Liver (tissue), 9 donors: ENCODE measurements around the gene ECHS1. TPM values are rescaled to one million over a fixed set of nuclear protein-coding genes. Genes with fewer than 3 reads are reported as not detected.
"Not testable (repeated sequence)": the region's sequence is repeated elsewhere in the genome, so short reads cannot be mapped to it uniquely, and the experiment has no call there.

Source experiments
- DNase-seq: peaks from one replicate; pipeline ENCODE4 v3.0.0-alpha.2; 2017; ENCODE audit warnings: low spot score
- H3K27ac ChIP-seq, 2 donors: one replicate each; pipeline ENCODE4 v1.7.0; 2013; ENCODE audit warnings: inconsistent platforms in 2 of 2, low read length in 2 of 2, control low read depth in 1 of 2, low read depth in 1 of 2, mild to moderate bottlenecking in 1 of 2
- H3K27me3 ChIP-seq, 4 donors: one replicate each; pipeline versions ENCODE4 v1.6.1 to v1.7.0; 2013; ENCODE audit warnings: low read length in 3 of 4, inconsistent platforms in 1 of 4, mild to moderate bottlenecking in 1 of 4, moderate library complexity in 1 of 4; ENCODE audit not compliant: control insufficient read depth in 4 of 4, insufficient read depth in 4 of 4
- H3K36me3 ChIP-seq, 4 donors: one replicate each; pipeline versions ENCODE4 v1.6.1 to v1.7.0; 2013; ENCODE audit warnings: low read length in 3 of 4, mild to moderate bottlenecking in 3 of 4, low read depth in 1 of 4, moderate library complexity in 1 of 4; ENCODE audit not compliant: control insufficient read depth in 4 of 4, insufficient read depth in 3 of 4
- H3K4me1 ChIP-seq, 4 donors: one replicate each; pipeline versions ENCODE4 v1.6.1 to v1.7.0; 2013; ENCODE audit warnings: low read length in 3 of 4, mild to moderate bottlenecking in 3 of 4, moderate library complexity in 1 of 4; ENCODE audit not compliant: control insufficient read depth in 4 of 4, insufficient read depth in 4 of 4
- H3K4me3 ChIP-seq, 3 donors: one replicate each; pipeline versions ENCODE4 v1.6.1 to v1.7.0; 2013; ENCODE audit warnings: low read length in 3 of 3, control low read depth in 1 of 3, low read depth in 1 of 3, mild to moderate bottlenecking in 1 of 3
- H3K9ac ChIP-seq, 2 donors: one replicate each; pipeline ENCODE4 v1.7.0; 2013; ENCODE audit warnings: low read length in 2 of 2, mild to moderate bottlenecking in 2 of 2, moderate library complexity in 2 of 2, control low read depth in 1 of 2, low read depth in 1 of 2
- H3K9me3 ChIP-seq, 4 donors: one replicate each; pipeline versions ENCODE4 v1.6.1 to v1.7.0; 2013; ENCODE audit warnings: low read length in 3 of 4; ENCODE audit not compliant: control insufficient read depth in 4 of 4
- ATF3 ChIP-seq: IDR thresholded peaks from 2 replicates; pipeline ENCODE4 v1.6.1; 2016; ENCODE audit warnings: antibody characterized with exemption
- CTCF ChIP-seq: fragments of 150-350 bp; IDR thresholded peaks from 2 replicates; pipeline ENCODE4 v1.5.1; 2017; ENCODE audit warnings: improper control_type of control experiment, low read depth, low read length; ENCODE audit not compliant: missing input control
- FOXA1 ChIP-seq: IDR thresholded peaks from 2 replicates; pipeline ENCODE4 v1.6.1; 2016; ENCODE audit warnings: antibody characterized with exemption
- FOXA2 ChIP-seq: IDR thresholded peaks from 2 replicates; pipeline ENCODE4 v1.6.1; 2016; ENCODE audit warnings: antibody characterized with exemption
- HNF4A ChIP-seq, 2 donors: conservative IDR thresholded peaks; 2 replicates each; pipeline ENCODE4 v1.6.1; 2016; ENCODE audit warnings: antibody characterized with exemption in 2 of 2, mild to moderate bottlenecking in 2 of 2
- HNF4G ChIP-seq: IDR thresholded peaks from 2 replicates; pipeline ENCODE4 v1.6.1; 2016; ENCODE audit warnings: antibody characterized with exemption
- JUND ChIP-seq, 2 donors: IDR thresholded peaks; 2 replicates each; pipeline ENCODE4 v1.6.1; 2016; ENCODE audit warnings: antibody characterized with exemption in 2 of 2
- MAX ChIP-seq: IDR thresholded peaks from 2 replicates; pipeline ENCODE4 v1.6.1; 2016; ENCODE audit warnings: antibody characterized with exemption
- NR2F2 ChIP-seq: IDR thresholded peaks from 2 replicates; pipeline ENCODE4 v1.6.1; 2016; ENCODE audit warnings: antibody characterized with exemption
- RAD21 ChIP-seq, 2 donors: IDR thresholded peaks; 2 replicates each; pipeline ENCODE4 v1.6.1; 2016; ENCODE audit warnings: antibody characterized with exemption in 2 of 2, mild to moderate bottlenecking in 2 of 2
- REST ChIP-seq: IDR thresholded peaks from 2 replicates; pipeline ENCODE4 v1.6.1; 2016; ENCODE audit warnings: antibody characterized with exemption, mild to moderate bottlenecking
- RXRA ChIP-seq, 2 donors: IDR thresholded peaks; 2 replicates each; pipeline ENCODE4 v1.6.1; 2017 to 2018; ENCODE audit warnings: antibody characterized with exemption in 2 of 2, mild to moderate bottlenecking in 1 of 2
- SP1 ChIP-seq: IDR thresholded peaks from 2 replicates; pipeline ENCODE4 v1.6.1; 2018; ENCODE audit warnings: antibody characterized with exemption, mild to moderate bottlenecking
- TAF1 ChIP-seq: conservative IDR thresholded peaks from 2 replicates; pipeline ENCODE4 v1.6.1; 2016; ENCODE audit warnings: antibody characterized with exemption, mild to moderate bottlenecking
- YY1 ChIP-seq: IDR thresholded peaks from 2 replicates; pipeline ENCODE4 v1.6.1; 2016; ENCODE audit warnings: antibody characterized with exemption, mild to moderate bottlenecking
- ZBTB33 ChIP-seq: IDR thresholded peaks from 2 replicates; pipeline ENCODE4 v1.6.1; 2016; ENCODE audit warnings: antibody characterized with exemption
- WGBS: extraction: QIAGEN DNeasy Blood & Tissue Kit; methylation state at CpG from one replicate; pipeline ENCODE4 v1.1.7; 2013; 5-methylcytosine and 5-hydroxymethylcytosine counted together
- polyA plus RNA-seq, 2 donors: library from polyadenylated mRNA; stranded (reverse) in 1 of 2; unstranded in 1 of 2; fragments of 200-250 nt in 1 of 2; fragments of >200 nt in 1 of 2; fragmentation: Nextera tagmentation in 1 of 2; extraction: Ambion mirVana in 1 of 2; gene quantifications; one replicate each; pipeline versions ENCODE4 v1.2.1 to v1.2.3, GENCODE V29; 2013 to 2015
- total RNA-seq, 2 donors: library from RNA; depleted of rRNA; stranded (reverse); fragments of >200 nt; gene quantifications; one replicate each; pipeline ENCODE4 v1.2.3, GENCODE V29; 2014
- donor health status: healthy.
- donor health status: healthy.
- donor health status: healthy.
- donor health status: healthy.
- donor health status: healthy.

ECHS1 gene
- total and polyA plus RNA-seq, 4 donors, result 41.5 to 849 (median 354) TPM

- Histone ChIP-seq H3K4me3 (no peak overlapping the region), H3K4me1 (no peaks in the 10 kb centered on the region), H3K27me3 (no peaks in the 10 kb centered on the region), H3K36me3 (peaks cover 8 to 27% (median 24%) of the 10 kb centered on the region in 4 donors), H3K9me3 (peaks cover 0 to 12% (median 1%) of the 10 kb centered on the region in 4 donors), H3K9ac (no peak overlapping the region), H3K27ac (no peak overlapping the region)
- WGBS, result 95% methylated on average over 25 of the region's 25 CpGs
- TF ChIP-seq REST (no peak), ZBTB33 (no peak), YY1 (no peak), MAX (no peak), RXRA (IDR thresholded peaks at IDR 0.05) (no peak), HNF4A (conservative IDR thresholded peaks at IDR 0.05) (no peak), FOXA2 (no peak), RAD21 (IDR thresholded peaks at IDR 0.05) (no peak), ATF3 (no peak), TAF1 (no peak), SP1 (no peak)
- no peak for DNase-seq
Observed at GRCh38 chr10:133415752-133416151, 42.6 kb upstream of the ECHS1 start.

GRCh38 chr10:133414401-133414800 is 41.2 kb upstream of the ECHS1 start:
- not testable (repeated sequence) for DNase-seq, H3K4me3 ChIP-seq, H3K9ac ChIP-seq, H3K4me1 ChIP-seq, H3K27ac ChIP-seq, H3K27me3 ChIP-seq
- peaks cover 0 to 12% (median 1%) of the 10 kb centered on the region in 4 donors for H3K9me3 ChIP-seq
- peaks cover 5 to 33% (median 25%) of the 10 kb centered on the region in 4 donors for H3K36me3 ChIP-seq
- 95% methylated on average over 23 of the region's 23 CpGs for WGBS

- no peak for DNase-seq
- no peaks in the 10 kb centered on the region for H3K4me1 ChIP-seq
- no peak overlapping the region for H3K9ac ChIP-seq
- H3K4me3 ChIP-seq, result no peak overlapping the region
- peaks cover 4 to 38% (median 32%) of the 10 kb centered on the region in 4 donors for H3K36me3 ChIP-seq
- H3K27ac ChIP-seq, result no peak overlapping the region
- H3K27me3 ChIP-seq, result no peaks in the 10 kb centered on the region
- peaks cover 0 to 12% (median 1%) of the 10 kb centered on the region in 4 donors for H3K9me3 ChIP-seq
- TF ChIP-seq NR2F2, result no peak
- no peak for TF ChIP-seq SP1
- no peak for TF ChIP-seq CTCF
- TF ChIP-seq RAD21 (IDR thresholded peaks at IDR 0.05), result no peak
- TF ChIP-seq HNF4G, result no peak
- TF ChIP-seq YY1, result no peak
- no peak for TF ChIP-seq TAF1
- no peak for TF ChIP-seq JUND (IDR thresholded peaks at IDR 0.05)
- no peak for TF ChIP-seq MAX
- TF ChIP-seq REST, result no peak
- TF ChIP-seq ATF3, result no peak
- no peak for TF ChIP-seq FOXA1
Observed at GRCh38 chr10:133412381-133412711, 39.2 kb upstream of the ECHS1 start.
